Body of pancreas (tissue), 4 donors: Measurements from ENCODE around the gene CCNL2.

Experiments used
- POLR2A ChIP-seq, 3 donors: fragments of 450-650 bp; IDR thresholded peaks; one replicate each; pipeline ENCODE4 v1.6.1; 2016; ENCODE audit warnings: antibody characterized with exemption in 3 of 3, mild to moderate bottlenecking in 2 of 3
- TF ChIP-seq, protein P1 (sequence below), 7 experiments: fragments of 450-650 bp in 4 of 7; fragments of 200-600 bp in 3 of 7; sonication (generic) in 3 of 7; IDR thresholded peaks; one replicate each; pipeline ENCODE4 v1.5.1; 2016 to 2019; ENCODE audit warnings: antibody characterized with exemption in 7 of 7

DNA sequence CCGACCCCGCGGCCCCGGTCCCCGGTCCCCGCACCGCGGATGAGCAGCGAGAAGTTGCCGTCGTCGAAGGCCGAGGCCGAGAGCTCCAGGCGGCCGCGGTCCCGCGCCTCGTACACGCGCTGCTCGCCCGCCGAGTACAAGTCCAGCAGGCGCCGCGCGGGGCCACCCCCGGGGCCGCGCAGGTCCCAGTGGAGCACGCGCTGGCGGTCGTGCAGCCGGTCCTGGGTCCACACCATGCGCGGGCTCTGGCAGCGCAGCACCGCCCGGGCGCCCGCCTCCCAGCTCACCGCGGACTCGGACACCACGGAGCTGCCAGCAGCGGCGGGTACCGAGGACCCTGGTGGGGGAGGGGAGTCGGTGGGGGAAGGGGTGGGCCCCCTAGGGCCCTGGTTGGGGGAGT lies 43.7 kb downstream of the CCNL2 start:
- TF ChIP-seq, protein P1, sequence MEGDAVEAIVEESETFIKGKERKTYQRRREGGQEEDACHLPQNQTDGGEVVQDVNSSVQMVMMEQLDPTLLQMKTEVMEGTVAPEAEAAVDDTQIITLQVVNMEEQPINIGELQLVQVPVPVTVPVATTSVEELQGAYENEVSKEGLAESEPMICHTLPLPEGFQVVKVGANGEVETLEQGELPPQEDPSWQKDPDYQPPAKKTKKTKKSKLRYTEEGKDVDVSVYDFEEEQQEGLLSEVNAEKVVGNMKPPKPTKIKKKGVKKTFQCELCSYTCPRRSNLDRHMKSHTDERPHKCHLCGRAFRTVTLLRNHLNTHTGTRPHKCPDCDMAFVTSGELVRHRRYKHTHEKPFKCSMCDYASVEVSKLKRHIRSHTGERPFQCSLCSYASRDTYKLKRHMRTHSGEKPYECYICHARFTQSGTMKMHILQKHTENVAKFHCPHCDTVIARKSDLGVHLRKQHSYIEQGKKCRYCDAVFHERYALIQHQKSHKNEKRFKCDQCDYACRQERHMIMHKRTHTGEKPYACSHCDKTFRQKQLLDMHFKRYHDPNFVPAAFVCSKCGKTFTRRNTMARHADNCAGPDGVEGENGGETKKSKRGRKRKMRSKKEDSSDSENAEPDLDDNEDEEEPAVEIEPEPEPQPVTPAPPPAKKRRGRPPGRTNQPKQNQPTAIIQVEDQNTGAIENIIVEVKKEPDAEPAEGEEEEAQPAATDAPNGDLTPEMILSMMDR (IDR thresholded peaks at IDR 0.05): no peak
- TF ChIP-seq POLR2A (IDR thresholded peaks at IDR 0.05): no peak
